Adrenal gland (tissue), 12 donors: ENCODE data around the gene KCTD10. TPM values are rescaled to one million over a fixed set of nuclear protein-coding genes. Genes with fewer than 3 reads are reported as not detected.

ENCODE experiments used
- DNase-seq, 7 donors: peaks; one replicate each; pipeline ENCODE4 v3.0.0-alpha.2; 2019 to 2020
- H3K27ac ChIP-seq, 5 donors: fragments of 200-600 bp; sonication (generic) in 4 of 5; 1 replicate in 3 of 5; 2 replicates in 2 of 5; pipeline versions ENCODE4 v1.5.1 to v1.8.0; 2016 to 2020; ENCODE audit warnings: mild to moderate bottlenecking in 1 of 5
- H3K27me3 ChIP-seq: fragments of 200-600 bp; 2 replicates; pipeline ENCODE4 v1.8.0; 2021
- H3K36me3 ChIP-seq, 2 donors: fragments of 200-600 bp; replicated peaks in 1 of 2; 1 replicate in 1 of 2; 2 replicates in 1 of 2; pipeline versions ENCODE4 v1.5.1 to v1.8.0; 2018 to 2022
- H3K4me1 ChIP-seq, 2 donors: fragments of 200-600 bp; replicated peaks in 1 of 2; 1 replicate in 1 of 2; 2 replicates in 1 of 2; pipeline versions ENCODE4 v1.5.1 to v1.8.0; 2018 to 2021
- H3K4me3 ChIP-seq, 4 donors: fragments of 200-600 bp; sonication (generic) in 3 of 4; one replicate each; pipeline ENCODE4 v1.5.1; 2016 to 2018
- H3K9me3 ChIP-seq, 3 donors: fragments of 200-600 bp; sonication (generic) in 1 of 3; replicated peaks in 1 of 3; 1 replicate in 2 of 3; 2 replicates in 1 of 3; pipeline versions ENCODE4 v1.5.1 to v1.8.0; 2016 to 2021
- CTCF ChIP-seq, 6 experiments: fragments of 450-650 bp in 4 of 6; fragments of 200-600 bp in 2 of 6; sonication (generic) in 1 of 6; IDR thresholded peaks; 1 replicate in 5 of 6; 2 replicates in 1 of 6; pipeline versions ENCODE4 v1.5.1 to v1.8.0; 2016 to 2021; ENCODE audit warnings: antibody characterized with exemption in 6 of 6, mild to moderate bottlenecking in 2 of 6, moderate library complexity in 1 of 6
- POLR2A ChIP-seq, 2 donors: fragments of 450-650 bp; IDR thresholded peaks; one replicate each; pipeline ENCODE4 v1.6.1; 2017; ENCODE audit warnings: antibody characterized with exemption in 2 of 2, mild to moderate bottlenecking in 2 of 2, moderate library complexity in 1 of 2
- WGBS, 4 donors: extraction: QIAGEN DNeasy Blood & Tissue Kit in 2 of 4; methylation state at CpG; one replicate each; pipeline versions ENCODE4 v1.1.5 to v1.1.7; 2013 to 2017; 5-methylcytosine and 5-hydroxymethylcytosine counted together
- intact Hi-C, 2 donors: fragments of 100-400 bp; cut with DNase I; formaldehyde crosslinking; loops; one replicate each; pipeline versions ENCODE4 v1.14.1 to v1.15.0; 2022 to 2023
- polyA plus RNA-seq, 3 donors: library from polyadenylated mRNA; stranded (reverse); fragments of 200-250 nt in 2 of 3; fragments of 350-450 nt in 1 of 3; fragmentation: Illumina TruSeq in 1 of 3; extraction: RNeasy Lipid Tissue Mini Kit (QIAGEN cat#74804) in 1 of 3; gene quantifications; one replicate each; pipeline ENCODE4 v1.2.3, GENCODE V29; 2013 to 2014
- total RNA-seq, 9 donors: library from RNA; depleted of rRNA in 4 of 9; stranded (reverse); fragments of >200 nt in 4 of 9; fragments of 120-200 nt in 1 of 9; fragmentation: NEBNext Ultra II Directional in 1 of 9; extraction: Animal tissue kit (Norgen Biotek cat#: 25700) in 1 of 9; gene quantifications; one replicate each; pipeline versions ENCODE4 v1.1.0 to v1.2.4, GENCODE V29; 2013 to 2023
- donor health status: healthy with polysubstance abuse.
- donor health status: Bipolar disorder and iron deficiency.
- donor health status: DM: yes; HTN: yes; CAD: no.
- donor health status: DM: no; HTN: no; CAD: no.
- donor health status: DM: no; HTN: no; CAD: no.
- donor health status: DM: yes; HTN: yes; CAD: no.

The KCTD10 gene
- total and polyA plus RNA-seq, 12 donors, result 21.6 to 77.8 (median 56.1) TPM

GRCh38 chr12:109518820-109519665 lies 41.9 kb upstream of the KCTD10 start:
- peak; percentile 60 to 92 (median 75) for DNase-seq
- 53 to 63% (median 56%) methylated on average over 11 of the region's 11 CpGs for WGBS, 4 donors
- Histone ChIP-seq H3K27ac (peak overlapping the region in 2 of 5 donors; percentile 29 to 46), H3K9me3 (no peaks in the 10 kb centered on the region), H3K4me1 (peaks cover 0 to 14% of the 10 kb centered on the region in 2 donors), H3K36me3 (peaks cover 0 to 72% of the 10 kb centered on the region in 2 donors), H3K27me3 (no peaks in the 10 kb centered on the region), H3K4me3 (no peak overlapping the region)
- TF ChIP-seq CTCF (IDR thresholded peaks at IDR 0.05), result peak; percentile 76 to 88 (median 80)
- TF ChIP-seq POLR2A (IDR thresholded peaks at IDR 0.05), result no peak
- intact Hi-C loops, result loop anchor here in 1 of 2 donors (5.0 kb wide), 1 partner anchor 258 kb away; no protein-coding TSS in a partner anchor

- Histone ChIP-seq H3K4me1 (peaks cover 0 to 19% of the 10 kb centered on the region in 2 donors), H3K27ac (no peak overlapping the region), H3K4me3 (no peak overlapping the region), H3K36me3 (peaks cover 0 to 70% of the 10 kb centered on the region in 2 donors), H3K27me3 (no peaks in the 10 kb centered on the region), H3K9me3 (no peaks in the 10 kb centered on the region)
- 77 to 84% (median 79%) methylated on average over 6 of the region's 6 CpGs for WGBS, 4 donors
- TF ChIP-seq POLR2A (IDR thresholded peaks at IDR 0.05) (no peak), CTCF (IDR thresholded peaks at IDR 0.05) (no peak)
- DNase-seq, result no peak
- intact Hi-C loops, result loop anchor here in 1 of 2 donors (5.0 kb wide), 1 partner anchor 260 kb away; no protein-coding TSS in a partner anchor
Observed at GRCh38 chr12:109517619-109518018, 40.5 kb upstream of the KCTD10 start.

- Histone ChIP-seq H3K36me3 (peaks cover 0 to 81% of the 10 kb centered on the region in 2 donors), H3K4me1 (peaks cover 0 to 27% of the 10 kb centered on the region in 2 donors), H3K27ac (no peak overlapping the region), H3K4me3 (no peak overlapping the region), H3K27me3 (no peaks in the 10 kb centered on the region), H3K9me3 (no peaks in the 10 kb centered on the region)
- WGBS, 4 donors, result 91 to 98% (median 94%) methylated on average over 4 of the region's 4 CpGs
- intact Hi-C loops, result no loop called here
- TF ChIP-seq POLR2A (IDR thresholded peaks at IDR 0.05), result no peak
- TF ChIP-seq CTCF (IDR thresholded peaks at IDR 0.05), result no peak
- no peak for DNase-seq
Observed at GRCh38 chr12:109513977-109514376, 36.9 kb upstream of the KCTD10 start.

- peaks cover 0 to 83% of the 10 kb centered on the region in 2 donors for H3K36me3 ChIP-seq
- TF ChIP-seq CTCF (IDR thresholded peaks at IDR 0.05), result no peak
- no peak for TF ChIP-seq POLR2A (IDR thresholded peaks at IDR 0.05)
Observed at GRCh38 chr12:109513051-109513450, 36.0 kb upstream of the KCTD10 start.

More at GRCh38 chr12:109513051-109513450, 36.0 kb upstream of the KCTD10 start:
- Histone ChIP-seq H3K4me1 (peaks cover 0 to 22% of the 10 kb centered on the region in 2 donors), H3K27ac (no peak overlapping the region), H3K9me3 (no peaks in the 10 kb centered on the region), H3K27me3 (no peaks in the 10 kb centered on the region), H3K4me3 (no peak overlapping the region)
- WGBS, 4 donors, result 64 to 76% (median 70%) methylated on average over 8 of the region's 8 CpGs
- intact Hi-C loops, result no loop called here
- no peak for DNase-seq
